ENCODE results near the gene EFNA5. TPM values are rescaled to one million over a fixed set of nuclear protein-coding genes. Genes with fewer than 3 reads are reported as not detected.

Gene EFNA5
- total RNA-seq, 1 donor from 2014 or later = 12.0 TPM

GRCh38 chr5:107396351-107396690 lies 274.4 kb downstream of the EFNA5 start:
- Mint-ChIP-seq H3K36me3 (ENCODE audit: insufficient read depth) (no peaks in the 10 kb centered on the region), H3K27me3 (no peaks in the 10 kb centered on the region), H3K9me3 (ENCODE audit: low read depth) (no peaks in the 10 kb centered on the region), H3K27ac (no peak overlapping the region), H3K4me1 (ENCODE audit: low read depth) (peaks cover 30% of the 10 kb centered on the region), H3K4me3 (ENCODE audit: low read depth) (no peak overlapping the region)
- DNase-seq (ENCODE audit: low spot score, unreplicated experiment) = no peak
- TF ChIP-seq CTCF (IDR thresholded peaks at IDR 0.05; ENCODE audit: unreplicated experiment) = no peak

- DNase-seq (ENCODE audit: low spot score, unreplicated experiment) = no peak
- H3K4me3 Mint-ChIP-seq (ENCODE audit: low read depth) = no peak overlapping the region
- H3K4me1 Mint-ChIP-seq (ENCODE audit: low read depth) = peaks cover 28% of the 10 kb centered on the region
- TF ChIP-seq CTCF (IDR thresholded peaks at IDR 0.05; ENCODE audit: unreplicated experiment) = no peak
- H3K36me3 Mint-ChIP-seq (ENCODE audit: insufficient read depth) = no peaks in the 10 kb centered on the region
- no peaks in the 10 kb centered on the region for H3K27me3 Mint-ChIP-seq
- no peak overlapping the region for H3K27ac Mint-ChIP-seq
- H3K9me3 Mint-ChIP-seq (ENCODE audit: low read depth) = no peaks in the 10 kb centered on the region
These were observed 274.9 kb downstream of the EFNA5 start for GRCh38 chr5:107395632-107396350.

GRCh38 chr5:107393851-107394250 lies 276.9 kb downstream of the EFNA5 start:
- peaks cover 25% of the 10 kb centered on the region for H3K4me1 Mint-ChIP-seq (ENCODE audit: low read depth)
- no peaks in the 10 kb centered on the region for H3K9me3 Mint-ChIP-seq (ENCODE audit: low read depth)
- no peak overlapping the region for H3K27ac Mint-ChIP-seq
- DNase-seq (ENCODE audit: low spot score, unreplicated experiment) = no peak
- no peak for TF ChIP-seq CTCF (IDR thresholded peaks at IDR 0.05; ENCODE audit: unreplicated experiment)
- H3K4me3 Mint-ChIP-seq (ENCODE audit: low read depth) = no peak overlapping the region
- no peaks in the 10 kb centered on the region for H3K36me3 Mint-ChIP-seq (ENCODE audit: insufficient read depth)
- H3K27me3 Mint-ChIP-seq = no peaks in the 10 kb centered on the region

GRCh38 chr5:107391787-107392186 lies 278.9 kb downstream of the EFNA5 start:
- Mint-ChIP-seq H3K27ac (no peak overlapping the region), H3K27me3 (no peaks in the 10 kb centered on the region), H3K4me1 (ENCODE audit: low read depth) (peaks cover 35% of the 10 kb centered on the region), H3K4me3 (ENCODE audit: low read depth) (no peak overlapping the region), H3K9me3 (ENCODE audit: low read depth) (no peaks in the 10 kb centered on the region), H3K36me3 (ENCODE audit: insufficient read depth) (no peaks in the 10 kb centered on the region)
- no peak for DNase-seq (ENCODE audit: low spot score, unreplicated experiment)
- no peak for TF ChIP-seq CTCF (IDR thresholded peaks at IDR 0.05; ENCODE audit: unreplicated experiment)

GRCh38 chr5:107389775-107390148 lies 281.0 kb downstream of the EFNA5 start:
- Mint-ChIP-seq H3K27me3 (no peaks in the 10 kb centered on the region), H3K36me3 (ENCODE audit: insufficient read depth) (no peaks in the 10 kb centered on the region), H3K27ac (no peak overlapping the region), H3K9me3 (ENCODE audit: low read depth) (no peaks in the 10 kb centered on the region), H3K4me1 (ENCODE audit: low read depth) (peaks cover 29% of the 10 kb centered on the region), H3K4me3 (ENCODE audit: low read depth) (no peak overlapping the region)
- DNase-seq (ENCODE audit: low spot score, unreplicated experiment) = no peak
- TF ChIP-seq CTCF (IDR thresholded peaks at IDR 0.05; ENCODE audit: unreplicated experiment) = no peak

Data from progenitor cell of endocrine pancreas (in vitro differentiated cells).